GM10266 (cell line): ENCODE data around the gene ZNF57.

Experiments used
- DNase-seq: peaks from one replicate; pipeline ENCODE4 v3.0.0; 2012; ENCODE audit errors: extremely low spot score
- CTCF ChIP-seq: IDR thresholded peaks from 2 replicates; pipeline ENCODE4 v1.5.1; 2012; ENCODE audit warnings: mild to moderate bottlenecking, low read depth; ENCODE audit not compliant: control insufficient read depth, insufficient read depth; ENCODE audit errors: missing control alignments

The ZNF57 gene

GRCh38 chr19:2900296-2901252 is at the start of gene ZNF57:
Gene ZNF57, plus strand, starts transcription at chr19:2900928. Its CDS starts 118 bp downstream, at chr19:2901046.
- no peak for TF ChIP-seq CTCF

GRCh38 chr19:2852598-2852997 is 48.1 kb upstream of the ZNF57 start:
- TF ChIP-seq CTCF = no peak
- no peak for DNase-seq

More at GRCh38 chr19:2900296-2901252, at the start of gene ZNF57:
- DNase-seq = peak; percentile 99

- DNase-seq = no peak
- no peak for TF ChIP-seq CTCF
Measured at GRCh38 chr19:2853015-2853606, 47.6 kb upstream of the ZNF57 start.

- no peak for DNase-seq
- no peak for TF ChIP-seq CTCF
Measured at GRCh38 chr19:2854849-2855248, 45.9 kb upstream of the ZNF57 start.

- no peak for TF ChIP-seq CTCF
- DNase-seq = no peak
Measured at GRCh38 chr19:2856457-2857050, 44.2 kb upstream of the ZNF57 start.

- DNase-seq = no peak
- TF ChIP-seq CTCF = no peak
Measured at GRCh38 chr19:2858864-2859263, 41.9 kb upstream of the ZNF57 start.

- DNase-seq = no peak
- TF ChIP-seq CTCF = no peak
Measured at GRCh38 chr19:2863816-2864215, 36.9 kb upstream of the ZNF57 start.
